Measurements from ENCODE around the gene EFHC1.
"Not testable (repeated sequence)": the region's sequence is repeated elsewhere in the genome, so short reads cannot be mapped to it uniquely, and the experiment has no call there.

Gene EFHC1

GRCh38 chr6:52454556-52454955 lies 34.4 kb downstream of the EFHC1 start:
- DNase-seq = no peak

GRCh38 chr6:52457096-52457495 lies 37.0 kb downstream of the EFHC1 start:
- no peak for DNase-seq

- not testable (repeated sequence) for DNase-seq
Observed at GRCh38 chr6:52461194-52461593, 41.1 kb downstream of the EFHC1 start.

- DNase-seq = no peak
Observed at GRCh38 chr6:52474173-52474572, 54.0 kb downstream of the EFHC1 start.

GRCh38 chr6:52475307-52475706 lies 55.2 kb downstream of the EFHC1 start:
- no peak for DNase-seq

GRCh38 chr6:52482903-52483670 lies 62.9 kb downstream of the EFHC1 start:
- no peak for DNase-seq

GRCh38 chr6:52483671-52484003 lies 63.5 kb downstream of the EFHC1 start:
- DNase-seq = no peak

GRCh38 chr6:52489881-52490280 lies 69.7 kb downstream of the EFHC1 start:
- no peak for DNase-seq

GRCh38 chr6:52491203-52492069 lies 71.3 kb downstream of the EFHC1 start:
- DNase-seq = no peak

GRCh38 chr6:52493669-52494068 lies 73.5 kb downstream of the EFHC1 start:
- DNase-seq = no peak

GRCh38 chr6:52494298-52495072 lies 74.3 kb downstream of the EFHC1 start:
- no peak for DNase-seq

GRCh38 chr6:52495922-52496321 lies 75.8 kb downstream of the EFHC1 start:
- no peak for DNase-seq

GRCh38 chr6:52496631-52497030 lies 76.5 kb downstream of the EFHC1 start:
- no peak for DNase-seq

- no peak for DNase-seq
Observed at GRCh38 chr6:52497652-52498408, 77.7 kb downstream of the EFHC1 start.

GRCh38 chr6:52498538-52499017 lies 78.4 kb downstream of the EFHC1 start:
- DNase-seq = no peak

GRCh38 chr6:52499026-52499425 lies 78.9 kb downstream of the EFHC1 start:
- no peak for DNase-seq

- no peak for DNase-seq
Observed at GRCh38 chr6:52499681-52500236, 79.6 kb downstream of the EFHC1 start.

- DNase-seq = no peak
Observed at GRCh38 chr6:52500238-52501129, 80.3 kb downstream of the EFHC1 start.

GRCh38 chr6:52502306-52503029 lies 82.3 kb downstream of the EFHC1 start:
- DNase-seq = no peak

GRCh38 chr6:52503323-52503747 lies 83.2 kb downstream of the EFHC1 start:
- DNase-seq = no peak

Data from activated T-cell treated with anti-CD3 and anti-CD28 coated beads, Interleukin-2, amount 50 U/mL, for 48 hours (primary cell).